Sigmoid colon (tissue), 7 donors: Measurements from ENCODE around the gene VPS4A. TPM values are rescaled to one million over a fixed set of nuclear protein-coding genes. Genes with fewer than 3 reads are reported as not detected.

ENCODE experiments used
- DNase-seq: peaks from one replicate; pipeline ENCODE4 v3.0.0-alpha.2; 2019
- H3K27ac ChIP-seq, 4 donors: fragments of 200-600 bp; sonication (generic); one replicate each; pipeline ENCODE4 v1.5.1; 2016 to 2019; ENCODE audit warnings: mild to moderate bottlenecking in 1 of 4
- H3K27me3 ChIP-seq, 3 donors: fragments of 200-600 bp; sonication (generic); one replicate each; pipeline ENCODE4 v1.5.1; 2019; ENCODE audit warnings: mild to moderate bottlenecking in 1 of 3
- H3K36me3 ChIP-seq, 4 donors: fragments of 200-600 bp; sonication (generic); one replicate each; pipeline ENCODE4 v1.5.1; 2016 to 2019
- H3K4me1 ChIP-seq, 4 donors: fragments of 200-600 bp; sonication (generic); one replicate each; pipeline ENCODE4 v1.5.1; 2017 to 2019
- H3K4me3 ChIP-seq, 4 donors: fragments of 200-600 bp; sonication (generic); one replicate each; pipeline ENCODE4 v1.5.1; 2017 to 2019; ENCODE audit warnings: mild to moderate bottlenecking in 2 of 4, moderate library complexity in 1 of 4
- H3K9me3 ChIP-seq, 4 donors: fragments of 200-600 bp in 3 of 4; sonication (generic) in 3 of 4; one replicate each; pipeline versions ENCODE4 v1.5.1 to v1.6.1; 2013 to 2019
- CTCF ChIP-seq, 4 experiments: fragments of 450-650 bp in 3 of 4; fragments of 200-600 bp in 1 of 4; IDR thresholded peaks; one replicate each; pipeline ENCODE4 v1.5.1; 2016 to 2019; ENCODE audit warnings: antibody characterized with exemption in 4 of 4, mild to moderate bottlenecking in 3 of 4, moderate library complexity in 2 of 4
- EP300 ChIP-seq, 4 donors: sonication (generic); formaldehyde crosslinking; IDR thresholded peaks; one replicate each; pipeline ENCODE4 v1.6.1; 2017; ENCODE audit warnings: antibody characterized with exemption in 4 of 4
- POLR2A ChIP-seq, 2 donors: fragments of 450-650 bp; IDR thresholded peaks; one replicate each; pipeline ENCODE4 v1.6.1; 2016; ENCODE audit warnings: antibody characterized with exemption in 2 of 2, mild to moderate bottlenecking in 2 of 2, moderate library complexity in 2 of 2
- POLR2AphosphoS5 ChIP-seq, 4 donors: sonication (generic); formaldehyde crosslinking; IDR thresholded peaks; one replicate each; pipeline ENCODE4 v1.6.1; 2017; ENCODE audit warnings: antibody characterized with exemption in 4 of 4
- WGBS, 2 donors: extraction: QIAGEN DNeasy Blood & Tissue Kit; methylation state at CpG; one replicate each; pipeline ENCODE4 v1.1.7; 2013; 5-methylcytosine and 5-hydroxymethylcytosine counted together
- intact Hi-C: fragments of 100-400 bp; cut with DNase I; formaldehyde crosslinking; loops from one replicate; pipeline ENCODE4 v1.15.1; 2023
- polyA plus RNA-seq, 3 donors: library from polyadenylated mRNA; stranded (reverse); fragments of 200-250 nt; gene quantifications; one replicate each; pipeline ENCODE4 v1.2.3, GENCODE V29; 2013
- total RNA-seq, 4 donors: library from RNA; depleted of rRNA; stranded (reverse); fragments of >200 nt; gene quantifications; one replicate each; pipeline ENCODE4 v1.1.0, GENCODE V29; 2016
- donor health status: healthy with polysubstance abuse.
- donor health status: Bipolar disorder and iron deficiency.
- donor health status: healthy.

The VPS4A gene
- total and polyA plus RNA-seq, 7 donors, result 25.8 to 39.3 (median 31.7) TPM

GRCh38 chr16:69339289-69340094 is 28.3 kb downstream of the VPS4A start, which contains the start of the genes COG8 and NIP7:
TSS of gene COG8 (minus strand) at chr16:69339564. CDS start at chr16:69339552, 12 bp downstream.
TSS of gene NIP7 (plus strand) at chr16:69339772. CDS start at chr16:69339830, 58 bp downstream.
- no peaks in the 10 kb centered on the region for H3K27me3 ChIP-seq
- no peaks in the 10 kb centered on the region for H3K9me3 ChIP-seq
- peak; percentile 97 for DNase-seq
- peak within 1 kb of the TSS; percentile 90 to 95 (median 93) for H3K27ac ChIP-seq
- 0% methylated on average over 77 of the region's 77 CpGs for WGBS, 2 donors
- TF ChIP-seq CTCF (IDR thresholded peaks at IDR 0.05), result peak; percentile 76 to 91 (median 89)
- peak in 1 of 2 donors; percentile 30 for TF ChIP-seq POLR2A (IDR thresholded peaks at IDR 0.05)
- TF ChIP-seq EP300 (IDR thresholded peaks at IDR 0.05), result no peak
- TF ChIP-seq POLR2AphosphoS5 (IDR thresholded peaks at IDR 0.05), result peak; percentile 33 to 85 (median 82)
- H3K36me3 ChIP-seq, result peaks cover 8 to 58% (median 22%) of the 10 kb centered on the region in 4 donors
- H3K4me1 ChIP-seq, result peaks cover 0 to 31% (median 29%) of the 10 kb centered on the region in 4 donors
- intact Hi-C loops, result loop anchor here (2.0 kb wide), 1 partner anchor 29 kb away; the partner anchor contains the start of gene VPS4A
- peak within 1 kb of the TSS; percentile 80 to 98 (median 88) for H3K4me3 ChIP-seq

GRCh38 chr16:69340095-69340644 is 29.0 kb downstream of the VPS4A start:
- WGBS, 2 donors, result 5 to 9% methylated on average over 16 of the region's 16 CpGs
- intact Hi-C loops, result no loop called here
- H3K4me1 ChIP-seq, result peaks cover 0 to 31% (median 29%) of the 10 kb centered on the region in 4 donors

GRCh38 chr16:69344171-69344570 is 33.0 kb downstream of the VPS4A start:
- TF ChIP-seq CTCF (IDR thresholded peaks at IDR 0.05) (no peak), POLR2A (IDR thresholded peaks at IDR 0.05) (no peak), EP300 (IDR thresholded peaks at IDR 0.05) (no peak), POLR2AphosphoS5 (IDR thresholded peaks at IDR 0.05) (no peak)
- H3K27me3 ChIP-seq, result no peaks in the 10 kb centered on the region
- WGBS, 2 donors, result 93 to 98% methylated on average over 5 of the region's 5 CpGs

More at GRCh38 chr16:69340095-69340644, 29.0 kb downstream of the VPS4A start:
- H3K4me3 ChIP-seq, result peak overlapping the region; percentile 80 to 98 (median 88)
- peaks cover 1 to 51% (median 15%) of the 10 kb centered on the region in 4 donors for H3K36me3 ChIP-seq
- peak overlapping the region; percentile 90 to 95 (median 93) for H3K27ac ChIP-seq
- H3K9me3 ChIP-seq, result no peaks in the 10 kb centered on the region
- TF ChIP-seq EP300 (IDR thresholded peaks at IDR 0.05) (no peak), POLR2AphosphoS5 (IDR thresholded peaks at IDR 0.05) (no peak), CTCF (IDR thresholded peaks at IDR 0.05) (no peak), POLR2A (IDR thresholded peaks at IDR 0.05) (no peak)
- no peaks in the 10 kb centered on the region for H3K27me3 ChIP-seq
- DNase-seq, result no peak

GRCh38 chr16:69345923-69346322 is 34.8 kb downstream of the VPS4A start:
- Histone ChIP-seq H3K27me3 (no peaks in the 10 kb centered on the region), H3K9me3 (no peaks in the 10 kb centered on the region), H3K36me3 (peaks cover 0 to 30% (median 4%) of the 10 kb centered on the region in 4 donors), H3K4me3 (no peak overlapping the region), H3K4me1 (peaks cover 0 to 5% (median 1%) of the 10 kb centered on the region in 4 donors), H3K27ac (no peak overlapping the region)
- 74 to 80% methylated on average over 4 of the region's 4 CpGs for WGBS, 2 donors
- intact Hi-C loops, result no loop called here
- no peak for DNase-seq
- no peak for TF ChIP-seq CTCF (IDR thresholded peaks at IDR 0.05)
- TF ChIP-seq POLR2AphosphoS5 (IDR thresholded peaks at IDR 0.05), result no peak
- no peak for TF ChIP-seq EP300 (IDR thresholded peaks at IDR 0.05)
- no peak for TF ChIP-seq POLR2A (IDR thresholded peaks at IDR 0.05)

More at GRCh38 chr16:69344171-69344570, 33.0 kb downstream of the VPS4A start:
- intact Hi-C loops, result no loop called here
- no peak overlapping the region for H3K4me3 ChIP-seq
- no peaks in the 10 kb centered on the region for H3K9me3 ChIP-seq
- H3K27ac ChIP-seq, result no peak overlapping the region
- peaks cover 0 to 29% (median 4%) of the 10 kb centered on the region in 4 donors for H3K36me3 ChIP-seq
- peaks cover 0 to 14% (median 11%) of the 10 kb centered on the region in 4 donors for H3K4me1 ChIP-seq
- no peak for DNase-seq
